Ovary (tissue), 9 donors: ENCODE results near the gene GLCE. TPM values are rescaled to one million over a fixed set of nuclear protein-coding genes. Genes with fewer than 3 reads are reported as not detected.

Experiments used
- DNase-seq, 5 donors: peaks; one replicate each; pipeline ENCODE4 v3.0.0-alpha.2; 2019 to 2020
- H3K27ac ChIP-seq, 2 donors: fragments of 200-600 bp; one replicate each; pipeline versions ENCODE4 v1.5.1 to v1.8.0; 2019 to 2022
- H3K27me3 ChIP-seq: fragments of 200-600 bp; one replicate; pipeline ENCODE4 v1.8.0; 2022
- H3K36me3 ChIP-seq: fragments of 200-600 bp; sonication (generic); one replicate; pipeline ENCODE4 v1.5.1; 2019
- H3K4me1 ChIP-seq: one replicate; pipeline ENCODE4 v1.8.1; 2013; ENCODE audit warnings: mild to moderate bottlenecking, moderate library complexity; ENCODE audit not compliant: insufficient read depth
- H3K4me3 ChIP-seq: fragments of 200-600 bp; sonication (generic); one replicate; pipeline ENCODE4 v1.5.1; 2017
- H3K9me3 ChIP-seq, 2 donors: fragments of 200-600 bp in 1 of 2; sonication (generic) in 1 of 2; one replicate each; pipeline versions ENCODE4 v1.5.1 to v1.8.1; 2013 to 2019; ENCODE audit warnings: mild to moderate bottlenecking in 1 of 2, moderate library complexity in 1 of 2
- CTCF ChIP-seq, 3 donors: fragments of 450-650 bp in 2 of 3; fragments of 200-600 bp in 1 of 3; IDR thresholded peaks; one replicate each; pipeline versions ENCODE4 v1.5.1 to v1.8.0; 2016 to 2022; ENCODE audit warnings: antibody characterized with exemption in 3 of 3, mild to moderate bottlenecking in 1 of 3
- EP300 ChIP-seq: sonication (generic); formaldehyde crosslinking; IDR thresholded peaks from one replicate; pipeline ENCODE4 v1.6.1; 2017; ENCODE audit warnings: antibody characterized with exemption
- POLR2A ChIP-seq: fragments of 450-650 bp; IDR thresholded peaks from one replicate; pipeline ENCODE4 v1.6.1; 2017; ENCODE audit warnings: antibody characterized with exemption, mild to moderate bottlenecking, moderate library complexity
- WGBS, 3 donors: extraction: QIAGEN DNeasy Blood & Tissue Kit in 1 of 3; methylation state at CpG; one replicate each; pipeline versions ENCODE4 v1.1.5 to v1.1.7; 2013 to 2017; 5-methylcytosine and 5-hydroxymethylcytosine counted together
- intact Hi-C, 4 donors: fragments of 100-400 bp; cut with DNase I; formaldehyde crosslinking; loops; one replicate each; pipeline versions ENCODE4 v1.11.0 to v1.15.1; 2022 to 2023
- polyA plus RNA-seq, 2 donors: library from polyadenylated mRNA; stranded (reverse); fragments of 200-250 nt in 1 of 2; fragments of 350-450 nt in 1 of 2; fragmentation: Illumina TruSeq in 1 of 2; extraction: RNeasy Lipid Tissue Mini Kit (QIAGEN cat#74804) in 1 of 2; gene quantifications; one replicate each; pipeline ENCODE4 v1.2.3, GENCODE V29; 2013 to 2014
- total RNA-seq, 7 donors: library from RNA; depleted of rRNA in 2 of 7; stranded (reverse); fragments of >200 nt in 2 of 7; fragmentation: NEBNext Ultra II Directional in 3 of 7; extraction: Animal tissue kit (Norgen Biotek cat#: 25700) in 3 of 7; gene quantifications; one replicate each; pipeline versions ENCODE4 v1.1.0 to v1.2.4, GENCODE V29; 2016 to 2023
- donor health status: DM: no; HTN: no; CAD: no; lungs with moderate emphysema.
- donor health status: DM: no; HTN: no; CAD: no.
- donor health status: Bipolar disorder and iron deficiency.
- donor health status: DM: yes; HTN: yes; CAD: no.
- donor health status: DM: no; HTN: no; CAD: no.
- donor health status: DM: yes; HTN: yes; CAD: no.

GLCE gene
- total and polyA plus RNA-seq, 9 donors, result 12.2 to 23.2 (median 16.7) TPM

GRCh38 chr15:69127306-69127705, 33.1 kb upstream of the GLCE start:
- no peak for DNase-seq
- Histone ChIP-seq H3K36me3 (no peaks in the 10 kb centered on the region), H3K4me3 (no peak overlapping the region), H3K27ac (no peak overlapping the region), H3K9me3 (no peaks in the 10 kb centered on the region), H3K27me3 (no peaks in the 10 kb centered on the region), H3K4me1 (peaks cover 5% of the 10 kb centered on the region)
- 72 to 93% (median 91%) methylated on average over 1 of the region's 1 CpG for WGBS, 3 donors
- no peak for TF ChIP-seq POLR2A
- no peak for TF ChIP-seq EP300
- TF ChIP-seq CTCF (IDR thresholded peaks at IDR 0.05), result no peak
- intact Hi-C loops, result no loop called here

GRCh38 chr15:69128667-69129311, 31.6 kb upstream of the GLCE start:
- Histone ChIP-seq H3K27ac (no peak overlapping the region), H3K27me3 (no peaks in the 10 kb centered on the region), H3K9me3 (no peaks in the 10 kb centered on the region), H3K36me3 (no peaks in the 10 kb centered on the region), H3K4me3 (no peak overlapping the region), H3K4me1 (peaks cover 5% of the 10 kb centered on the region)
- TF ChIP-seq POLR2A (no peak), EP300 (no peak), CTCF (IDR thresholded peaks at IDR 0.05) (no peak)
- 84 to 88% (median 86%) methylated on average over 2 of the region's 2 CpGs for WGBS, 3 donors
- intact Hi-C loops, result no loop called here
- peak in 4 of 5 donors; percentile 14 to 47 (median 26) for DNase-seq

- Histone ChIP-seq H3K9me3 (no peaks in the 10 kb centered on the region), H3K4me1 (no peaks in the 10 kb centered on the region), H3K36me3 (no peaks in the 10 kb centered on the region), H3K4me3 (no peak overlapping the region), H3K27ac (no peak overlapping the region), H3K27me3 (no peaks in the 10 kb centered on the region)
- WGBS, 3 donors, result 84 to 86% (median 85%) methylated on average over 7 of the region's 7 CpGs
- intact Hi-C loops, result no loop called here
- no peak for DNase-seq
- no peak for TF ChIP-seq POLR2A
- no peak for TF ChIP-seq CTCF (IDR thresholded peaks at IDR 0.05)
- no peak for TF ChIP-seq EP300
These were observed 28.8 kb upstream of the GLCE start for GRCh38 chr15:69131362-69132220.

- 91 to 98% (median 93%) methylated on average over 4 of the region's 4 CpGs for WGBS, 3 donors
- intact Hi-C loops, result no loop called here
- TF ChIP-seq POLR2A (no peak), EP300 (no peak), CTCF (IDR thresholded peaks at IDR 0.05) (no peak)
These were observed 28.0 kb upstream of the GLCE start for GRCh38 chr15:69132430-69132829.

More at GRCh38 chr15:69132430-69132829, 28.0 kb upstream of the GLCE start:
- Histone ChIP-seq H3K27ac (no peak overlapping the region), H3K36me3 (no peaks in the 10 kb centered on the region), H3K4me3 (no peak overlapping the region), H3K27me3 (no peaks in the 10 kb centered on the region), H3K4me1 (no peaks in the 10 kb centered on the region), H3K9me3 (no peaks in the 10 kb centered on the region)
- DNase-seq, result no peak
